GM18909 (cell line): Measurements from ENCODE around the gene MIA2.
A peak's percentile ranks its signal among the peaks of the same experiment; 100 is the strongest.
"Not testable (repeated sequence)": the region's sequence is repeated elsewhere in the genome, so short reads cannot be mapped to it uniquely, and the experiment has no call there.

Experiments
- ATAC-seq: cut with Tn5 transposase; IDR thresholded peaks from one replicate; pipeline ENCODE4 v1.9.1; 2021; ENCODE audit warnings: mild to moderate bottlenecking; ENCODE audit not compliant: unreplicated experiment, poor library complexity

Gene MIA2

DNA sequence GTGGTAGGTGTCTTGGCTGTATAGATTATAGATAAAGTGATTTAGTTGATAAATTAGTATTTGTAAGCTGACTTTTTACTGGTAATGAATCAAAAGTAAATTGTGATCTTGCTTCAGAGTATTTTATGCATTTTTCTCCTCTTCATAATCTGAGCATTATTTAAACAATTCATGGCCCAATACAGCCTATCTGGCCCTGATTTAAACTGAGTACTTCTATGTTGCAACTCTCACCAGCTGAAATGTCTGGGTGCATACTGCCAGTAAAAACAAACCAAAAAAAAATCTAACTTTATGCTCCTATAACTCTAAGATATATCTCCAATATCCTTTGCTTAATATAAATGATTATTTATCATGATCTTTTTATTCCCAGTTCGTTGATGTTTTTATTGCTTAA is 86.6 kb downstream of the MIA2 start:
- ATAC-seq = no peak

DNA sequence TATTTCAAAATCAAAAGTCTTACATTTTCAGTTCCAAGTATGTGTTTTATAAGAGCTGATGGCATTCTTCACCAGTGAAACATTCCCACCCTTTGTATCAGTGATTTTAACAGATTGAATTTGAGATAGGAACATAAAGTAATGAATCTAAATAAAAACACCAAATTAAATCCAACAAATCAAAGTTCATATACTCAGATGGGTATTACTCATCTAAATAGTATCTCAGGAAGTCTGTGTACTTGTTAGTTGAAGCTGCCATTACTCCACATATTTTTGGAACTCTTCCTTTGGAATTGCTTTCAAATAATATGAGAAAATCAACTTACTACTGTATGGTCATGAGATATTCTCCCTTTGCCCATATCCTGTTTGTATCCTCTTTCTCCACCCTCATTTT is 89.1 kb downstream of the MIA2 start:
- no peak for ATAC-seq

DNA sequence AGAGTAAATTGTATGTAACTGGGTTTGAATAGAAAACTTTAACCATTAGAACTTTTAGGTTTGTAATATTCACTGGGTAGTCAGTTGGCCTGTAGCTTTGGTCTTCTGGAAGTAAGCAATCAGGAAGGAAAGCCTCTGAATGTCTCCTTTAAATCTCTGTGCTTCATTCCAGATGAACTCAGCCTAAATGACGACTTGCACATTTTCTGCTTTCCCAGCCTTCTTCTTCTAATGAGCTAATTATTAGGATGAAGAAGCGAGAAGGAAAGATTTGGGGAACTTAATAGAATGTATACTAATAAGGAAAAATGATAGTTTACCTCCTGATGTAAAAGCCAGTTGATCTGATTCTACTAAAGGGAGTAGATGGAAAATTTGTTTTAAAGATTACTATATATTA is 90.4 kb downstream of the MIA2 start:
- ATAC-seq = no peak

DNA sequence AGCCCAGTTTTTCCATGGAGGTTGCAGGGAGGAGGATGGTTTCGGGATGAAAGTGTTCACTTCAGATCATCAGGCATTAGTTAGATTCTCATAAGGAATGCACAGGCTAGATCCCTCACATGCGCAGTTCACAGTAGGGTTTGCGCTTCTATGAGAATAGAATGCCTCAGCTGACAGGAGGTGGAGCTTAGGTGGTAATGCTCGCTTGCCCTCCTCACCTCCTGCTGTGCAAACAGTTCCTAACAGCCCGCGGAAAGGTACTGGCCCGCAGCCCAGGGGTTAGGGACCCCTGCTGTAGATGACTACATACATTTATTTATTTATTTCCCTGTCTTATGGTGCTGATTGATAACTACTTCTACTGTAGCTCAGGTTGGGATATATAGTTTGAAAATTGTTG is 105.3 kb downstream of the MIA2 start:
- ATAC-seq = no peak

DNA sequence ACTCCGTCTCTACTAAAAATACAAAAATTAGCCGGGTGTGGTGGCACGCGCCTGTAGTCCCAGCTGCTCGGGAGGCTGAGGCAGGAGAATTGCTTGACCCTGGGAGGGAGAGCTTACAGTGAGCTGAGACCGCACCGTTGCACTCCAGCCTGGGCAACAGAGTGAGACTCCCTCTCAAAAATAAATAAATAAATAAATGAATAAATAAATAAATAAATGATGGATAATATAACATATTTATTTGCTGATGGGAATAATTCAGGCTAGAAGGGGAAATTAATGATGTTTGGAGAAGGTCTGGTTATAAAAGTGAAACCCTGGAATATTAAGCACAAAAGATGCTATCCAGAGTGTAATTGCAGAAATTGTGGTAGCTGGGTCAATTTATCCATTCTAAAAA is 107.4 kb downstream of the MIA2 start:
- ATAC-seq = not testable (repeated sequence)

DNA sequence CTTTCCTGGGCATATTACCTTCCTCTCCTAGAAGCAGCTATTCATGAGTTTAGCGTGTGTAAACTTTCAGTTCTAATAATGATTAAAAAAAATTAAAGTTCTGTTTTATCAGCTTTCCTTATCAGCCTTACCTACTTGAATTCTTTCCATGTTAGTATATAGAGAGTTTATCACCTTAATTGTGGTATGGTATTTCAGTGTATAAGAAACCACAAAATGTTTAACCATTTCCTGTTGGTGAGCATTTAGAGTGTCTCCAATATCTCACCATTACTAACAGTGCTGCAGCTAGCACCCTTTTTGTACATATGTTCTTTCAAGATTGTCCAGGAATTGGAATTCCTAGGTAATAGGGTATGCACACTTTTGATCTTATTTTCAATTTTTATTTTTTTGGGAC is 109.1 kb downstream of the MIA2 start:
- peak; percentile 80 for ATAC-seq

DNA sequence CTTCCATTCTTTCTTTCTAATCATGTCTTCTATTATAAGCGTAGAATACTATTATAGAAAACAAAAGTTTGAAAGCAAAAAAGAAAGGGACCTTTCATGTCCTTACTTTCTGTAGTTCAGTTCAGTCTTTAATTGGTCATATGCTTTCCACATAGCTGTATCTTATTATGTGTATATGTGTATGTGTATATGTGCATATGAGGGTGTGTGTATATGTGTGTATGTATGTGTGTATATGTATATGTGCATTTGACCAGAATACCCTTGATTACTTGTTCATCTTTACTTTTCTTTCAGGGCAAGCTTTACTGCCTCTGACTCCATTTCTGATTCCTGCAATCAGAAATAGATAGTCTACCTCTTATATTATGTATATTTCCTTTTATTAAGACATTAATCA is 109.9 kb downstream of the MIA2 start:
- ATAC-seq = no peak

DNA sequence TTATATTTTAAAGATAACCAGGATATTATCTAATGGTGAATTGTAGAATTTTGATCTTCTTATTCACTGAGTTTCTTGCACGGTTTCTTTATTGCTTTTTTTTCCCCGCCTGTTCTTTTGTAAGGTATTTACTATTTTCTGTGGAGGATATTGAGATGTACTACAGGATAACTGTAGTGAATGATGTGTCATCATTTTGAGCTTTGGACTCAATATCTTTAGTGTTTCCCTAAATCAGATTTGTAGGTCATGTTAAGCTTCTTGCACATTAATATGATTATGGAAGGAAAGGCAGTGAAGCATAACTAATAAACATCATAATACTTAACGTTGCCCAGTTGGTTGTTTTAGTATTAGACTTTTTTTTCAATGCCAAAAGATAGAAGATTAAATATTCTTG is 117.2 kb downstream of the MIA2 start:
- ATAC-seq = no peak

DNA sequence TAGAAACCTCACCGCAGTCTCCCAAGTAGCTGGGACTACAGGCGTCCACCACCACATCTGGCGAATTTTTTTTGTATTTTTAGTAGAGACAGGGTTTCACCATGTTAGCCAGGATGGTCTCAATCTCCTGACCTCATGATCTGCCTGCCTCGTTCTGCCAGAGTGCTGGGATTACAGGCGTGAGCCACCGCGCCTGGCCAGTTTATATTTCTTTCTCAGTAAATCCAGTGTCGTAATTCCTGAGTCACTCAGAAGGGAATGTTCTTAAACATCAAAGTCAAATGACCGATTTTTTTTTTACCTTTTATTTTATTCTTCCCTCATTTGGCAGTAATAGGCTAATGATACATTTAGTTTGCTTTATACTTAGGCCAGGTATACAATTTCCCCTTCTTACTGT is 118.0 kb downstream of the MIA2 start:
- no peak for ATAC-seq

DNA sequence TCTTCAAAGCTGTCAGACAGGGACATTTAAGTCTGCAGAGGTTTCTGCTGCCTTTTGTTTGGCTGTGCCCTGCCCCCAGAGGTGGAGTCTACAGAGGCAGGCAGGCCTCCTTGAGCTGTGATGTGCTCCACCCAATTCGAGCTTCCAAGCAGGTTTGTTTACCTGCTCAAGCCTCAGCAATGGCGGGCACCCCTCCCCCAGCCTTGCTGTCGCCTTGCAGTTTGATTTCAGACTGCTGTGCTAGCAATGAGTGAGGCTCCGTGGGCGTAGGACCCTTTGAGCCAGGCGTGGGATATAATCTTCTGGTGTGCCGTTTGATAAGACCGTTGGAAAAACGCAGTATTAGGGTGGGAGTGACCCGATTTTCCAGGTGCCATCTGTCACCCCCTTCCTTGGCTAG is 125.4 kb downstream of the MIA2 start:
- ATAC-seq = not testable (repeated sequence)

DNA sequence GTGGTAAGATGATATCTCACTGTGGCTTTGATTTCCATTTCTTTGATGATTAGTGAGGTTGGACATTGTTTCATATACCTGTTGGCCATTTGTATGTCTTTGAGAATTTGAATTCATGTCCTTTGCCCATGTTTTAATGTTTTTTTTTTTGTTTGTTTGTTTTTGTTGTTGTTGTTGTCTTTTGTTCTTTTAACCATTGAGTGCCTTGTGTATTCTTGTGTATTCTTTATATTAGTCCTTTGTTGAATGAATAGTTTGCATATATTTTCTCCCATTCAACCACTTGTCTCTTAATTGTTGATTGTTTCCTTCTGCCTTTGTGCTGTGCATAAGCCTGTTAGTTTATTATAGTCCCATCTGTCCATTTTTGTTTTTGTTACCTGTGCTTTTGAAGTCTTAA is 126.6 kb downstream of the MIA2 start:
- ATAC-seq = no peak

DNA sequence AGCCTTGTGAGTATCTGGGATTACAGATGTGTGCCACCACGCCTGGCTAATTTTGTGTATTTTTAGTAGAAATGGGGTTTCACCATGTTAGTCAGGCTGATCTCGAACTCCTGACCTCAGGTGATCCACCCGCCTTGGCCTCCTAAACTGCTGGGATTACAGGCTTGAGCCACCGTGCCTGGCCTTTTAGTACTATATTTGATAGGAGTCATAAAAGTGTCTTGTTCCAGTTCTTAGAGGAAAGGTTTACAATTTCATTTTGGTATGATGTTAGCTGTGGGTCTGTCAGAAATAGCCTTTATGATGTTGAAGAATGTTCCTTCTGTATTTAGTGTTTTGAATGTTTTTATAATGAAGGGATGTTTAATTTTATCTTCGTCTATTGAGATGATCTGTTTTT is 127.8 kb downstream of the MIA2 start:
- ATAC-seq = not testable (repeated sequence)

DNA sequence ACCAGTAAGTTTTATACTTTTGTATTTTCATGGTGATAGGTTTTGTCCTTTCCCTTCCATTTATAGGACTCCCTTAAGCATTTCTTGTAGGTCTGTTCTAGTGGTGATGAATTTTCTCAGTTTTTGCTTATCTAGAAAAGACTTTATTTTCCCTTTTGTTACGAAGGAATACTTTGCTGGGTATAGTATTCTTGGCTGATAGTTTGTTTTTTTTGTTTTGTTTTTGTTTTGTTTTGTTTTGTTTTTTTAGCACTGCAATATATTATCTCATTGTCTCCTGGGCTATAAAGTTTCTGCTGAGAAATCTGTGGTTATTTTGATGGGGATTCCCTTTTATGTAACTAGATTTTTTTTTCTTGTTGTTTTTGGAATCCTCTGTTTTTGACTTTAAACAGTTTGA is 130.8 kb downstream of the MIA2 start:
- no peak for ATAC-seq

DNA sequence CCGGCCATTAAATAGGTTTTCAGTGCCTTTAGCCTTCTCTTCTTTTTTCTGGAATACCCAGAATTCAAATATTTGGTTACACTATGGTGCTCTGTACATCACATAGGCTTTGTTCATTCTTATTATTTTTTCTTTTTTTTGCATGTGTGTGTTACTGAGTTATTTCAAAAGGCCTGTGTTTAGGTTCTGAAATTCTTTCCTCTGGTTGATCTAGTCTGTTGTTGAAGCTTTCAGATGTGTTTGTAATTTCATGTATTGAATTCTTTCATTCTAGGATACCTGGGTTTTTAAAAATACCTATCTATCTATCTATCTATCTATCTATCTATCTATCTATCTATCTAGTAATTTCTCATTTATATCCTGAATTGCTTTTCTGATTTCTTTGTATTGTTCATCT is 131.6 kb downstream of the MIA2 start:
- no peak for ATAC-seq

DNA sequence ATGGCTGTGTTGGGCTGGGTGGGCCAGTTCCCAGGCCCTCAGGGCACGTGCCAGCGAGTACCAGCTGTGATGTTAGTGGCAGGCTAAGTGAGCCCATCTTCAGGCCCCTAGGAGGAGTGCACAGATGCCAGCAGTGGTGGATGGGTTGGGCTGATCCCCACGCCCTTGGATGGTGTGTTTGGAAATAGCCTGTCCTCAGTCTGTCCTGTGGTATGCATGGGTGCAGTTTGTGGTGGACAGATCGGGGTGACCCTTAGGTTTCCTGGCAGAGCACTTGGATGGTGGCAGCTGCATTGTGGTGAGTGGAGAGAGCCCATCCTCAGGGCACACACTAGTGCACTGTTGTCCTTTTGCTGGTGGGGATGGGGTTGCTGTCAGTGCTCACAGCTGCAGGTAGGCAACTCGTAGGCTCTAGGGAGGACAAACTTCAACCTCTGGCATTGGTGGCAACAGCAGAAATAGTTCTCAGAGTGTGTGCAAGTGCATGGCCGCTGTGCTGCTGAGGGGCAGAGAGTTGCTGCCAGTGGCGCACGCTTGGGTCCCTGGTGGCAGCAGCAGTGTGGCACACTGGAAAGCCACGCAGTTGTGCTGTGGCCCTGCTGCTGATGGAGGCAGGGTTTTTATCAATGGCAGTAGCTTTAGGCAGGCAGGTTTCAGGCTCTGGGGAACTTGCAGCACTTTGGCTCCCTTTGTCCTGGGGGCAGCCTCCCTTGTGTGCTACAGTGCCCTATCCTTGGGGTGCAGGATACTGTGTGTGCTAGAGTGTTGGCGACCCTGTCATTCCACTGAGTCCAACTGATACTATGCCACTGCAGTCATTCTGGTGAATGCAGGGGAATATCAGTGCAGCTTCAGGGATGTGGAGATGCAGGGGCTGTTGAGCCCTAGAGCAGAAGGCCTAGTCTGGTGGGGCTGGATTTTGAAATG is 133.0 kb downstream of the MIA2 start:
- no peak for ATAC-seq

DNA sequence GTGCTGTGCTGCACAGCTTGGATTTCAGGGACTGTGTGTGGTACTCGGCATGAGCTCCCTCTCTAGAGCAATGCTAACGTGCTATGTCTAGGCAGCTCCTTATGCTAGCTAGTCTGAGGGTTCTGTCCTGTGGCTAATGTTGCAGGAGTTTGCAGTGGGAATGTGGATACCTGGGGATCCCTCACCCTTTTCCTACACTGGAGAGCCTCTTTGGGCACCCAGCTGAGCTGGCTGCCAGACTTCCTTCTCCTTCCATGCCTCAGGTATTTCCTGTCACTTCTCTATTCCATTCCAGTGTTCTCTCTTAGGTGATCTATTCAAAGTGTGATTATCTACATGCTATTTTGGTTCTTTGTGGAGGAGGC is 133.7 kb downstream of the MIA2 start:
- ATAC-seq = no peak

DNA sequence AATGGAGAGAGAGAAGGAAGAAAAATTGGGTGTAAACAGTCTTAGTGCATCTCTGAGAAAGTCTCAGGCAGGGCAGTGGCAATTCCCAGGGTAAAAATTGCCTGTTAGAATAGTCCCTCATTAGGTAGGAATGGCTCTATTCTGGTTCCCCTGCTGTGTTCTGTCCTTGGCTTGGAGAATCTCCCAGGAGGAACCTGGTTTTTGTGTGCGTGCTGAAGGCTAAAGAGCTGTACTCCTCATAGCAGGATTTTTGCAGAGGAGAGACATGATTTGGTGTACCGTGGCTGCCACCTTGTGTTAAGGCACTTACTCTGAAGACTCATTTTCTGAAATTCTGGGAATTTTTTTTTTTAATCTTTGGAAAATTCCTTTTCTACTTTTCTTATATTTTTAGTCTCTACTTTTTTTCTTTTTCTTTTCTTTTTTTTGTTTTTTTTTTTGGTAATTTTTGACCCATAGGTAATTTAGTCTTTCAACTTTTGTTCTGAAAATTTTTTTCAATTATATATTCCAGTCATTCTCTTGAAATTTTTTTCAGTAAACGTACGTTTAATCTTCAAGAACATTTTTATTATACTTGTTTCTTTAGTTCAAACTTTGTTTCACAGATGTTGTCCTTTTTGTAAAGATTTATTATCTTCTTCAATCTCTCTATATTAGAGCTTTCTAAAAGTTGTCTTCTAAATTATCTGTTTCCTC is 134.7 kb downstream of the MIA2 start:
- ATAC-seq = no peak

DNA sequence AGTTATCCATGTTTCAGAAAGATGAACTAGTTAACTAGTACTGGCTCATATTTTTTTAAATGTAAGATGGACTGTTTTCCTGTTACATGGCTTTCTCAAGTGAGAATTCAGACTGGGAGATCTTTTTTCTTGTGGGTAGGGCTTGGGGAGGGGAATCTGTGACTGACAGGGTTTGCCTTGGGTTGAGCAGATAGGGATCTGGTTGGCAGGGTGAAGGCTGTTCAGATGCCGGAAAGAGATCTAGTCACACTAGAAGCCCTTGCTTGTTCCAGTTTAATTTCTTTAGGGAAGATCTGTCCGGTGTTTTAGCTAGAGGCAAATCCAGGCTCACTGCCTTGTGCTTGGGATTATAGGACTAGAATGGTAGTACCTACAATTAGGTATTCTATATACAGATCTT is 135.3 kb downstream of the MIA2 start:
- no peak for ATAC-seq

DNA sequence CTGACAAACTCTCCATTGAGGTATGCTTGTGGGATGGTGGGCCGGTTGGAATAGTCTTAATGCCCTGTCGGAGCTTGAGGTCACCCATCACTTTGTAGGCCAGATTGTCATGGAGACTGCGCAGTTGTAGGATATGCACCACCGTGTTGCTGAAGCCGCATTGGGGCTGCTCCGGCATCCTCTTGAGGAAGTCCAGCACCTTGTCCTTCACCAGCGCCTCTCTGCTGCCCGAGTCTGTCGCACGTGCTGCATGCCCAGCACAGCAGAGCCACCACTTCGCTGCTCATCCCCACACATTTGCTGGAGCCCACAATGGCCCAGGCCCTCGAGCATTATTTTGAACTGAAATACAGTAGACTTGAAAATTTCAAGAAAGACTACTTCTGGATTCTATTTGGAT is 136.7 kb downstream of the MIA2 start:
- ATAC-seq = no peak

DNA sequence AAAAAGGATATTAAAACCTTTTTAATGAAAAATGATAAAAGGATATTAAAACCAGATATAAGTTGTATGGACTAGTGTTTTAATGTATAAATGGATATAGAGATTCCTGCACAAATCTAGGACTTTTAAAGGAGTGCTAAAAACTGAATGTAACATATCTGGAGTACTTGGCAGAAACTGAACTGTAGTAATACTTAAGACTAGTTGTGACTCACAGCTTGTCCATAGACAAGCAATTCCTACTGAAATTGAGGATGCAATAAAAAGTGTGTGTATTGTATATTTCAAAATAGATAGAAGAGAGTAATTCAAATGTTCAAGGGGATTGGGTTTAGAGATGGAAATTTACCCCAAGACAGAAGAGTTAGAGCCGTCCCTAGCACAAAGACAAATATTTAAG is 138.9 kb downstream of the MIA2 start:
- ATAC-seq = no peak

DNA sequence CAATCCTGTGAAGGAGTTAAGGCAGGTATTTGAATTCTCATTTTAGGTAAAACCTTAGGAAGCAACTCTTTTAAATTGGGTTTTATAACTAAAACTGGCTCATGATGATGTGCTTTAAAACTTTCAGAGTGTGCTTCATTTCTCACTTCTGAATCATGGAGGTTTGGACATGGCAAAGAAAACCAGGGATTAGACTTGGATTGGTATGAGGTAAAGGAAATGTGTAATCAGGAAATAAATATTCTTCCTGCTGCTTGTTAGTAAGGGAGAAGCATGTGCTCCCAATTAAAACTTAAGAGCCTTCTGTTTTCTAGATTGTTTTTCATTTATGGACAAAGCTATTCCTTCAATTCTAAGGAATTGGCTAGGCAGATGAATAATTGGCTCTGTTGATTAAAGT is 141.1 kb downstream of the MIA2 start:
- ATAC-seq = no peak
